ENCODE data around the gene PITPNC1.
"Not testable (repeated sequence)": the region's sequence is repeated elsewhere in the genome, so short reads cannot be mapped to it uniquely, and the experiment has no call there.

PITPNC1 gene

GRCh38 chr17:67478401-67479041 is 101.4 kb downstream of the PITPNC1 start:
- no peak overlapping the region for H3K4me3 ChIP-seq (replicated peaks in 1 of 2; ENCODE audit: low read depth in 2 of 2, low read length in 2 of 2)
- TF ChIP-seq CTCF (IDR thresholded peaks at IDR 0.05; ENCODE audit: low read depth, low read length) = no peak
- DNase-seq (ENCODE audit: low read depth in 2 of 2) = no peak

GRCh38 chr17:67479148-67479547 is 102.1 kb downstream of the PITPNC1 start:
- no peak overlapping the region for H3K4me3 ChIP-seq (replicated peaks in 1 of 2; ENCODE audit: low read depth in 2 of 2, low read length in 2 of 2)
- no peak for TF ChIP-seq CTCF (IDR thresholded peaks at IDR 0.05; ENCODE audit: low read depth, low read length)
- no peak for DNase-seq (ENCODE audit: low read depth in 2 of 2)

- H3K4me3 ChIP-seq (replicated peaks in 1 of 2; ENCODE audit: low read depth in 2 of 2, low read length in 2 of 2); DNase-seq (ENCODE audit: low read depth in 2 of 2): not testable (repeated sequence)
Measured at GRCh38 chr17:67480959-67481358, 103.9 kb downstream of the PITPNC1 start.

- DNase-seq (ENCODE audit: low read depth in 2 of 2) = peak; percentile 70 to 85
- no peak overlapping the region for H3K4me3 ChIP-seq (replicated peaks in 1 of 2; ENCODE audit: low read depth in 2 of 2, low read length in 2 of 2)
- TF ChIP-seq CTCF (IDR thresholded peaks at IDR 0.05; ENCODE audit: low read depth, low read length) = no peak
Measured at GRCh38 chr17:67481808-67482207, 104.7 kb downstream of the PITPNC1 start.

GRCh38 chr17:67482764-67483163 is 105.7 kb downstream of the PITPNC1 start:
- DNase-seq (ENCODE audit: low read depth in 2 of 2) = no peak
- no peak overlapping the region for H3K4me3 ChIP-seq (replicated peaks in 1 of 2; ENCODE audit: low read depth in 2 of 2, low read length in 2 of 2)
- TF ChIP-seq CTCF (IDR thresholded peaks at IDR 0.05; ENCODE audit: low read depth, low read length) = no peak

GRCh38 chr17:67484261-67484660 is 107.2 kb downstream of the PITPNC1 start:
- H3K4me3 ChIP-seq (replicated peaks in 1 of 2; ENCODE audit: low read depth in 2 of 2, low read length in 2 of 2) = no peak overlapping the region
- no peak for TF ChIP-seq CTCF (IDR thresholded peaks at IDR 0.05; ENCODE audit: low read depth, low read length)
- no peak for DNase-seq (ENCODE audit: low read depth in 2 of 2)

- no peak for TF ChIP-seq CTCF (IDR thresholded peaks at IDR 0.05; ENCODE audit: low read depth, low read length)
- DNase-seq (ENCODE audit: low read depth in 2 of 2) = no peak
- H3K4me3 ChIP-seq (replicated peaks in 1 of 2; ENCODE audit: low read depth in 2 of 2, low read length in 2 of 2) = no peak overlapping the region
Measured at GRCh38 chr17:67485666-67486065, 108.6 kb downstream of the PITPNC1 start.

Measured in cardiac fibroblast (primary cell).